ENCODE data around the gene PGK1. TPM values are rescaled to one million over a fixed set of nuclear protein-coding genes. Genes with fewer than 3 reads are reported as not detected.

Gene PGK1
- total and polyA plus RNA-seq, 8 donors, result 270 to 420 (median 293) TPM

DNA sequence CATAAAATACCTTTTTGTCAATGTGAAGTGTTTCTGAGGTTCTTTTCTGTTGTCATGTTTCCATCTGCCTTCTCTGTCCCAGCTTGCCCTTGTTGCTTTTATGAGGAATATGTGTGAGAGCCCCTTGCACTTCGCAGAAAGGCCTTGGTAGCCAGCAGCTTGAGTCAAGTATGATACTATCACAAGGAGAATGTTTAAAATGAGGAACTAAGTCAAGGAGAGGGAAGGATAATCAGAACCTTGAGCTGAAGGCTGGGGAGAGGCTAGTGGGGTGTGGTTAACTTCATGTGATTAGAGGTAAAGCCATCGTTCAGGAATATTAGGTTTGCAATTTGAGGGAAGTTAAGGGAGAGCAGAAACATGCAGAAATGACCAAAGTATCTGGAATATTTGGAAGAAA, 12.7 kb downstream of the PGK1 start:
- ATAC-seq (no peak), DNase-seq (no peak)
- H3K27ac ChIP-seq, result no peak overlapping the region
- H3K36me3 ChIP-seq, result peaks cover 0 to 90% of the 10 kb centered on the region in 2 donors
- TF ChIP-seq, protein P1, sequence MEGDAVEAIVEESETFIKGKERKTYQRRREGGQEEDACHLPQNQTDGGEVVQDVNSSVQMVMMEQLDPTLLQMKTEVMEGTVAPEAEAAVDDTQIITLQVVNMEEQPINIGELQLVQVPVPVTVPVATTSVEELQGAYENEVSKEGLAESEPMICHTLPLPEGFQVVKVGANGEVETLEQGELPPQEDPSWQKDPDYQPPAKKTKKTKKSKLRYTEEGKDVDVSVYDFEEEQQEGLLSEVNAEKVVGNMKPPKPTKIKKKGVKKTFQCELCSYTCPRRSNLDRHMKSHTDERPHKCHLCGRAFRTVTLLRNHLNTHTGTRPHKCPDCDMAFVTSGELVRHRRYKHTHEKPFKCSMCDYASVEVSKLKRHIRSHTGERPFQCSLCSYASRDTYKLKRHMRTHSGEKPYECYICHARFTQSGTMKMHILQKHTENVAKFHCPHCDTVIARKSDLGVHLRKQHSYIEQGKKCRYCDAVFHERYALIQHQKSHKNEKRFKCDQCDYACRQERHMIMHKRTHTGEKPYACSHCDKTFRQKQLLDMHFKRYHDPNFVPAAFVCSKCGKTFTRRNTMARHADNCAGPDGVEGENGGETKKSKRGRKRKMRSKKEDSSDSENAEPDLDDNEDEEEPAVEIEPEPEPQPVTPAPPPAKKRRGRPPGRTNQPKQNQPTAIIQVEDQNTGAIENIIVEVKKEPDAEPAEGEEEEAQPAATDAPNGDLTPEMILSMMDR (IDR thresholded peaks at IDR 0.05), result no peak
- intact Hi-C loops (cut with DNase I), result no loop called here
- H3K4me3 ChIP-seq, result no peak overlapping the region
- no peaks in the 10 kb centered on the region for H3K9me3 ChIP-seq
- no peaks in the 10 kb centered on the region for H3K27me3 ChIP-seq
- H3K4me1 ChIP-seq, result no peaks in the 10 kb centered on the region

DNA sequence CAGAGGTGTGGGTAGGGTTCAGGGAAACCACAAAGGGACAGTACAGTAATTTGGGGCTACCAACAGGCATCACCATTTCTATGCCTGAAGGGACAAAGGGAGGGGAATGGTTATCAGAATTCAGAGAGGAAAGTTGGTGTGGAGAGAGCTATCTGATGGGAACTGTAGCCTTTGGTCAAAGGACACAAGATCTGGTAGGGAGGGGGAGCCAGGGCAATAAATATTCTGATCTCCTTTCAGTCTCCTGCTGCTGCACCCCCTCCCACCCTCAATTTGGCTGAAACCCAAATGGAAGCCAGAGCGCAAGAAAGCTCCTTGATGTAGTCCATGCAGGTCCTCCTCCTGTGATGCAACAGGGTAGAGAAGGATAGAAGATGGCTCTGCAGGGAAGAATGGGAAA, 14.6 kb downstream of the PGK1 start:
- Histone ChIP-seq H3K27me3 (no peaks in the 10 kb centered on the region), H3K4me1 (no peaks in the 10 kb centered on the region), H3K27ac (no peak overlapping the region), H3K4me3 (no peak overlapping the region), H3K9me3 (no peaks in the 10 kb centered on the region), H3K36me3 (peaks cover 0 to 90% of the 10 kb centered on the region in 2 donors)
- DNase-seq (no peak), ATAC-seq (no peak)
- intact Hi-C loops (cut with DNase I), result no loop called here
- TF ChIP-seq, protein P1 (IDR thresholded peaks at IDR 0.05), result no peak

DNA sequence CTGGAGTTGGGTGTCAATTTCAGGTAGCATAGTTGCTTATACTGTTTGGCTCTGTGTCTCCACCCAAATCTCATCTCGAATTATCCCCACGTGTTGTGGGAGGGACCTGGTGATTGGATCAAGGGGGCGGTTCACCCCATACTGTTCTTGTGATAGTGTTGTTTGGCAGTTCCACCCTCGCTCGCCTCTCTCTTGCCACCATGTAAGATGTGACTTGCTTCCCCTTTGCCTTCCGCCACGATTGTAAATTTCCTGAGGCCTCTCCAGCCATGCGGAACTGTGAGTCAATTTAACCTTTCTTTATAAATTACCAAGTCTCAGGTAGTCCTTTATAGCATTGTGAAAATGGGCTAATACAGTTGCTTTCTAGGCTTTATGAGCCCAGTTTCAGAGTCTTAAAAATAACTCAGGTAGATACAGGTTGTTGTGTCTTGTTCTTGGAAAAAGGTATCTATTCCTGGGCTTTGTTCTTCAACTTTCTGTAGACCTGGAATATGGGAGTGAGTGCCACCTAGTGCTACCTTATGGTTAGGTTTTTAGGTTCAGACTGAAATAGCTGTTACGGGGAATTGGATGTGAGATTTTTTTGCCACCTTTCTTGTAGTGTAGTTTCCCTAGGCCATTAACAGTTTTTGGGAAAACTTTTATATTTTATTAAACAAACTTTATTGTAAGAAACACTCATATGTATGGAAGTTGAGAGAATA, 15.6 kb downstream of the PGK1 start:
- intact Hi-C loops (cut with DNase I), result no loop called here
- ATAC-seq (peak; percentile 23), DNase-seq (no peak)
- H3K9me3 ChIP-seq, result no peaks in the 10 kb centered on the region
- TF ChIP-seq, protein P1 (IDR thresholded peaks at IDR 0.05), result no peak
- H3K27me3 ChIP-seq, result no peaks in the 10 kb centered on the region
- peaks cover 0 to 90% of the 10 kb centered on the region in 2 donors for H3K36me3 ChIP-seq
- H3K4me3 ChIP-seq, result no peak overlapping the region
- H3K27ac ChIP-seq, result no peak overlapping the region
- H3K4me1 ChIP-seq, result no peaks in the 10 kb centered on the region

DNA sequence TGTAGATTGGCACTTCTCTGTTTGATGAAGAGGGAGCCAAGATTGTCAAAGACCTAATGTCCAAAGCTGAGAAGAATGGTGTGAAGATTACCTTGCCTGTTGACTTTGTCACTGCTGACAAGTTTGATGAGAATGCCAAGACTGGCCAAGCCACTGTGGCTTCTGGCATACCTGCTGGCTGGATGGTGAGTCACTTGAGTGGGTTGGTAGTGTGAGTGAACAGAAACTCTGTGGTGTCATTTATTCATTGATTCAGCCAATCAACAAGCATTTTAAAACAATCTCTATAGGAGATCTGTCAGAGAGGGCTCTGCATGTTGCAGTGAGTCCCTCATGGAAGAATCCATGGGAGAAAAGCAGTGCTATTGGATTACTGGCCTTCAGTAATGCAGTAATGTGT, 19.1 kb downstream of the PGK1 start:
- TF ChIP-seq, protein P1 (IDR thresholded peaks at IDR 0.05), result no peak

DNA sequence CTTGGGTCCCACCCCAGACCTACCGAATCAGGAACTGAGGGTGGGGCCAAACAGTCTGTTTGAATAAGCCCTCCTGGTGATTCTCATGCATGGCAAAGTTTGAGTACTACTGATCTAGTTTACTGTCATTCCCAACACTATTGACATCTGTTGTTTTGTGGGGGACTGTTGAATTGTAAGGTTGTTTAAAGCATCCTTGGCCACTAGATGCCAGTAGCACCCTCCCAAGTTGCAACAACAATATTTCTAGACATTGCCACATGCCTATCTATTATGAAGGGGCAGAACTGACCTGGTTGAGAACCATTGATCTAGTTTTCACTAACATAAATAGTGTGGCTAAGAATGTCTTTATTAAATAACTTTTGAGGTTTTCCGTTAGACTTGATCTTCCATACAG, 20.3 kb downstream of the PGK1 start:
- intact Hi-C loops (cut with DNase I), result no loop called here
- Histone ChIP-seq H3K4me1 (no peaks in the 10 kb centered on the region), H3K27ac (no peak overlapping the region), H3K36me3 (peaks cover 0 to 90% of the 10 kb centered on the region in 2 donors), H3K4me3 (no peak overlapping the region), H3K9me3 (no peaks in the 10 kb centered on the region), H3K27me3 (no peaks in the 10 kb centered on the region)
- ATAC-seq (no peak), DNase-seq (no peak)
- TF ChIP-seq, protein P1 (IDR thresholded peaks at IDR 0.05), result no peak

More for the DNA sequence above, 19.1 kb downstream of the PGK1 start:
- ATAC-seq, result no peak
- Histone ChIP-seq H3K9me3 (no peaks in the 10 kb centered on the region), H3K36me3 (peaks cover 0 to 90% of the 10 kb centered on the region in 2 donors), H3K4me3 (no peak overlapping the region), H3K4me1 (no peaks in the 10 kb centered on the region), H3K27me3 (no peaks in the 10 kb centered on the region), H3K27ac (no peak overlapping the region)
- no peak for DNase-seq
- intact Hi-C loops (cut with DNase I), result no loop called here
